22Rv1 (cell line): Measurements from ENCODE around the gene ARHGAP27.

ENCODE experiments used
- H3K27ac ChIP-seq: fragments of 450-650 bp; 2 replicates; pipeline ENCODE4 v1.5.1; 2017
- CTCF ChIP-seq: fragments of 450-650 bp; IDR thresholded peaks from 2 replicates; pipeline ENCODE4 v1.5.1; 2017; ENCODE audit warnings: mild to moderate bottlenecking
- ZFX ChIP-seq: fragments of 450-650 bp; IDR thresholded peaks from 2 replicates; pipeline ENCODE4 v1.6.1; 2017; ENCODE audit warnings: antibody characterized with exemption, borderline replicate concordance

ARHGAP27 gene

GRCh38 chr17:45370949-45371413 lies 61.7 kb downstream of the ARHGAP27 start:
- no peak for TF ChIP-seq ZFX
- no peak overlapping the region for H3K27ac ChIP-seq

- H3K27ac ChIP-seq = no peak overlapping the region
- TF ChIP-seq CTCF (no peak), ZFX (no peak)
Measured at GRCh38 chr17:45369421-45369820, 63.2 kb downstream of the ARHGAP27 start.

GRCh38 chr17:45368651-45369050 lies 64.0 kb downstream of the ARHGAP27 start:
- H3K27ac ChIP-seq = no peak overlapping the region
- TF ChIP-seq ZFX (no peak), CTCF (no peak)

GRCh38 chr17:45367216-45367615 lies 65.5 kb downstream of the ARHGAP27 start:
- no peak for TF ChIP-seq CTCF
- no peak for TF ChIP-seq ZFX
- H3K27ac ChIP-seq = no peak overlapping the region

GRCh38 chr17:45366691-45367090 lies 66.0 kb downstream of the ARHGAP27 start:
- TF ChIP-seq CTCF (no peak), ZFX (no peak)
- no peak overlapping the region for H3K27ac ChIP-seq

GRCh38 chr17:45366049-45366448 lies 66.6 kb downstream of the ARHGAP27 start:
- TF ChIP-seq ZFX (no peak), CTCF (no peak)

GRCh38 chr17:45364531-45365390 lies 67.9 kb downstream of the ARHGAP27 start:
- TF ChIP-seq ZFX (no peak), CTCF (no peak)
- no peak overlapping the region for H3K27ac ChIP-seq

More at GRCh38 chr17:45366049-45366448, 66.6 kb downstream of the ARHGAP27 start:
- no peak overlapping the region for H3K27ac ChIP-seq
